Hippocampal formation (tissue), 2 donors: ENCODE results near the gene OXSM.

Experiments used
- DNase-seq, 2 donors: peaks; one replicate each; lab custom pipeline; 2025; lab: John Stamatoyannopoulos, UW

The OXSM gene

GRCh38 chr3:25804676-25805075 lies 14.8 kb downstream of the OXSM start:
- DNase-seq = no peak

GRCh38 chr3:25812644-25813043 lies 22.8 kb downstream of the OXSM start:
- no peak for DNase-seq

GRCh38 chr3:25817107-25817506 lies 27.2 kb downstream of the OXSM start:
- DNase-seq = no peak

- no peak for DNase-seq
Observed at GRCh38 chr3:25817638-25818037, 27.7 kb downstream of the OXSM start.

GRCh38 chr3:25818335-25818734 lies 28.4 kb downstream of the OXSM start:
- DNase-seq = no peak

GRCh38 chr3:25820366-25820765 lies 30.5 kb downstream of the OXSM start:
- peak in 1 of 2 donors; percentile 17 for DNase-seq

- no peak for DNase-seq
Observed at GRCh38 chr3:25820816-25821486, 31.1 kb downstream of the OXSM start.

GRCh38 chr3:25821746-25822573 lies 32.1 kb downstream of the OXSM start:
- DNase-seq = no peak

GRCh38 chr3:25823314-25823713 lies 33.4 kb downstream of the OXSM start:
- no peak for DNase-seq

- DNase-seq = no peak
Observed at GRCh38 chr3:25826510-25826909, 36.6 kb downstream of the OXSM start.

GRCh38 chr3:25830373-25831280 lies 40.7 kb downstream of the OXSM start:
- peak; percentile 2 to 76 for DNase-seq

GRCh38 chr3:25831578-25831977 lies 41.7 kb downstream of the OXSM start:
- peak in 1 of 2 donors; percentile 45 for DNase-seq

GRCh38 chr3:25834346-25834745 lies 44.5 kb downstream of the OXSM start:
- DNase-seq = no peak

GRCh38 chr3:25836579-25836978 lies 46.7 kb downstream of the OXSM start:
- no peak for DNase-seq

- no peak for DNase-seq
Observed at GRCh38 chr3:25837038-25837437, 47.1 kb downstream of the OXSM start.

- DNase-seq = no peak
Observed at GRCh38 chr3:25840099-25840498, 50.2 kb downstream of the OXSM start.

GRCh38 chr3:25843332-25843731 lies 53.4 kb downstream of the OXSM start:
- DNase-seq = no peak
